HL-60 (cell line): ENCODE data around the gene PRADC1.

Experiments used
- CTCF ChIP-seq: IDR thresholded peaks from one replicate; pipeline ENCODE4 v1.5.1; 2011; ENCODE audit warnings: low read length, control low read depth, inconsistent platforms; ENCODE audit not compliant: insufficient read depth
- GABPA ChIP-seq: IDR thresholded peaks from 2 replicates; pipeline ENCODE4 v1.6.1; 2012; ENCODE audit warnings: low read depth
- POLR2AphosphoS5 ChIP-seq: IDR thresholded peaks from 2 replicates; pipeline ENCODE4 v1.6.1; 2012; ENCODE audit warnings: low read depth

GRCh38 chr2:73202156-73203054 is 30.6 kb downstream of the PRADC1 start, which contains the start of gene NOTO:
- no peak for TF ChIP-seq POLR2AphosphoS5
- no peak for TF ChIP-seq CTCF
- no peak for TF ChIP-seq GABPA
